IMR-90 (cell line): ENCODE data around the gene SLITRK2. TPM values are rescaled to one million over a fixed set of nuclear protein-coding genes. Genes with fewer than 3 reads are reported as not detected.

Experiments used
- ATAC-seq: fragments of 200-7000 bp; cut with Tn5 transposase; 2 replicates; pipeline ENCODE4 v1.9.1; 2020; ENCODE audit warnings: low read depth, mild to moderate bottlenecking, moderate library complexity
- BruUV-seq: library from RNA; stranded (reverse); fragments of 400-500 nt; replicated peaks from 2 replicates; lab custom pipeline; 2021; lab: Mats Ljungman, UMichigan
- CTCF ChIA-PET: fragments of 300-600 bp; formaldehyde crosslinking; extraction: SDS; loops from one replicate; lab custom pipeline; 2021; ENCODE audit warnings: antibody characterized with exemption; lab: Yijun Ruan, JAX
- POLR2A ChIA-PET: fragments of 300-600 bp; sonication (Branson Sonifier 250); formaldehyde crosslinking; loops from one replicate; lab custom pipeline; 2022; ENCODE audit warnings: antibody characterized with exemption; ENCODE audit not compliant: unreplicated experiment; lab: Charles Lee
- DNase-seq: peaks from one replicate; pipeline ENCODE4 v3.0.0; 2013
- H2AFZ ChIP-seq: replicated peaks from 2 replicates; pipeline ENCODE3; 2013; ENCODE audit warnings: low read length, mild to moderate bottlenecking; ENCODE audit not compliant: poor library complexity
- H2AK5ac ChIP-seq: 2 replicates; pipeline ENCODE4 v1.6.1; 2013; ENCODE audit warnings: low read depth, low read length, inconsistent platforms
- H2AK9ac ChIP-seq: replicated peaks from 2 replicates; pipeline ENCODE3; 2013; ENCODE audit warnings: mild to moderate bottlenecking, low read depth, low read length, moderate library complexity; ENCODE audit not compliant: poor library complexity
- H2BK120ac ChIP-seq: 2 replicates; pipeline ENCODE4 v1.6.1; 2013; ENCODE audit warnings: low read depth, low read length, inconsistent platforms
- H2BK15ac ChIP-seq: 3 replicates; pipeline ENCODE4 v1.6.1; 2013; ENCODE audit warnings: low read depth, low read length, inconsistent platforms
- H2BK20ac ChIP-seq: 2 replicates; pipeline ENCODE4 v1.6.1; 2013; ENCODE audit warnings: low read depth, mild to moderate bottlenecking, inconsistent platforms, low read length, moderate library complexity
- H2BK5ac ChIP-seq: 2 replicates; pipeline ENCODE4 v1.6.1; 2013; ENCODE audit warnings: mild to moderate bottlenecking, low read depth, low read length, inconsistent platforms; ENCODE audit not compliant: poor library complexity, severe bottlenecking
- H3K14ac ChIP-seq: replicated peaks from 2 replicates; pipeline ENCODE4 v1.6.1; 2013; ENCODE audit warnings: low read depth, low read length, inconsistent platforms
- H3K18ac ChIP-seq: 2 replicates; pipeline ENCODE4 v1.6.1; 2013; ENCODE audit warnings: low read depth, low read length, control low read depth
- H3K23ac ChIP-seq: 2 replicates; pipeline ENCODE4 v1.6.1; 2013; ENCODE audit warnings: low read depth, low read length, inconsistent platforms
- H3K27ac ChIP-seq: 2 replicates; pipeline ENCODE4 v1.5.1; 2013; ENCODE audit warnings: mild to moderate bottlenecking, control low read depth, low read length; ENCODE audit not compliant: insufficient read depth
- H3K27me3 ChIP-seq: 2 replicates; pipeline ENCODE4 v1.6.1; 2013; ENCODE audit warnings: low read length; ENCODE audit not compliant: control insufficient read depth, insufficient read depth
- H3K36me3 ChIP-seq: 2 replicates; pipeline ENCODE4 v1.6.1; 2013; ENCODE audit warnings: low read length, mixed read lengths; ENCODE audit not compliant: control insufficient read depth, insufficient read depth
- H3K4ac ChIP-seq: 2 replicates; pipeline ENCODE4 v1.6.1; 2013; ENCODE audit warnings: low read depth, low read length, inconsistent platforms
- H3K4me1 ChIP-seq: 2 replicates; pipeline ENCODE4 v1.6.1; 2013; ENCODE audit warnings: low read length, mixed read lengths; ENCODE audit not compliant: control insufficient read depth, insufficient read depth
- H3K4me2 ChIP-seq: 2 replicates; pipeline ENCODE4 v1.6.1; 2013; ENCODE audit warnings: low read depth, mild to moderate bottlenecking, control low read depth, low read length, moderate library complexity
- H3K4me3 ChIP-seq: 2 replicates; pipeline ENCODE4 v1.5.1; 2013; ENCODE audit warnings: low read depth, mild to moderate bottlenecking, control low read depth, low read length, moderate library complexity; ENCODE audit not compliant: insufficient read depth
- H3K56ac ChIP-seq: 2 replicates; pipeline ENCODE4 v1.6.1; 2013; ENCODE audit warnings: low read length, inconsistent platforms; ENCODE audit not compliant: insufficient read depth; ENCODE audit errors: extremely low read depth
- H3K79me1 ChIP-seq, 2 experiments: 2 replicates each; pipeline ENCODE4 v1.6.1; 2013; ENCODE audit warnings: low read length in 2 of 2, inconsistent platforms in 1 of 2, low read depth in 1 of 2
- H3K9ac ChIP-seq: 2 replicates; pipeline ENCODE4 v1.6.1; 2013; ENCODE audit warnings: low read depth, low read length, control low read depth
- H3K9me1 ChIP-seq: 2 replicates; pipeline ENCODE4 v1.6.1; 2013; ENCODE audit warnings: low read length, inconsistent platforms; ENCODE audit not compliant: insufficient read depth
- H3K9me3 ChIP-seq: 2 replicates; pipeline ENCODE4 v1.6.1; 2013; ENCODE audit warnings: low read length; ENCODE audit not compliant: control insufficient read depth, insufficient read depth
- H4K20me1 ChIP-seq: 2 replicates; pipeline ENCODE4 v1.6.1; 2013; ENCODE audit warnings: low read length, inconsistent platforms; ENCODE audit not compliant: insufficient read depth
- H4K5ac ChIP-seq: 2 replicates; pipeline ENCODE4 v1.6.1; 2013; ENCODE audit warnings: mild to moderate bottlenecking, low read depth, low read length, control low read depth
- H4K8ac ChIP-seq, 2 experiments: 2 replicates each; pipeline ENCODE4 v1.6.1; 2013; ENCODE audit warnings: low read depth in 2 of 2, low read length in 2 of 2, control low read depth in 1 of 2, inconsistent platforms in 1 of 2
- H4K91ac ChIP-seq: 2 replicates; pipeline ENCODE4 v1.6.1; 2013; ENCODE audit warnings: low read depth, low read length, inconsistent platforms; ENCODE audit not compliant: insufficient read depth
- BHLHE40 ChIP-seq: fragments of 150-350 bp; IDR thresholded peaks from 2 replicates; pipeline ENCODE4 v1.6.1; 2016; ENCODE audit warnings: mild to moderate bottlenecking, low read depth, low read length
- CHD1 ChIP-seq: IDR thresholded peaks from 2 replicates; pipeline ENCODE4 v1.6.1; 2012; ENCODE audit warnings: low read depth, low read length, improper control_type of control experiment
- CTCF ChIP-seq: conservative IDR thresholded peaks from 2 replicates; pipeline ENCODE4 v1.5.1; 2012; ENCODE audit warnings: mild to moderate bottlenecking, low read depth, low read length, improper control_type of control experiment
- FOS ChIP-seq: fragments of 150-350 bp; IDR thresholded peaks from 2 replicates; pipeline ENCODE4 v1.6.1; 2016; ENCODE audit warnings: low read depth, low read length
- MAFK ChIP-seq: IDR thresholded peaks from 2 replicates; pipeline ENCODE4 v1.6.1; 2012; ENCODE audit warnings: low read depth, low read length, improper control_type of control experiment
- MXI1 ChIP-seq: IDR thresholded peaks from 2 replicates; pipeline ENCODE4 v1.6.1; 2012; ENCODE audit warnings: low read depth, mild to moderate bottlenecking, low read length, moderate library complexity, borderline replicate concordance
- NFE2L2 ChIP-seq: fragments of 150-350 bp; IDR thresholded peaks from 2 replicates; pipeline ENCODE4 v1.6.1; 2016; ENCODE audit warnings: low read depth, mild to moderate bottlenecking, low read length
- POLR2A ChIP-seq: IDR thresholded peaks from 2 replicates; pipeline ENCODE4 v1.6.1; 2012; ENCODE audit warnings: mild to moderate bottlenecking, low read depth, low read length
- RAD21 ChIP-seq: IDR thresholded peaks from 2 replicates; pipeline ENCODE4 v1.6.1; 2012; ENCODE audit warnings: low read length, improper control_type of control experiment
- RCOR1 ChIP-seq: IDR thresholded peaks from 2 replicates; pipeline ENCODE4 v1.6.1; 2012; ENCODE audit warnings: mild to moderate bottlenecking, low read length, improper control_type of control experiment; ENCODE audit not compliant: insufficient replicate concordance
- RFX5 ChIP-seq: IDR thresholded peaks from 2 replicates; pipeline ENCODE4 v1.8.0; 2012; ENCODE audit warnings: low read depth, mild to moderate bottlenecking, low read length, moderate library complexity
- SMC3 ChIP-seq: fragments of 150-350 bp; IDR thresholded peaks from 2 replicates; pipeline ENCODE4 v1.6.1; 2016; ENCODE audit warnings: low read depth, mild to moderate bottlenecking, antibody characterized with exemption, low read length, moderate library complexity
- WGBS, 2 experiments: methylation state at CpG; one replicate each; pipeline versions ENCODE4 v1.1.5 to v1.1.7; 2013; ENCODE audit warnings: missing lambda C conversion rate in 2 of 2; ENCODE audit not compliant: insufficient read length in 1 of 2; ENCODE audit errors: extremely low coverage in 2 of 2; 5-methylcytosine and 5-hydroxymethylcytosine counted together
- dilution Hi-C: fragments of 300-500 bp; cut with HindIII; formaldehyde crosslinking; loops from one replicate; pipeline ENCODE4 v1.14.3; 2018; ENCODE audit warnings: low sequenced_read_pairs; ENCODE audit not compliant: unreplicated experiment
- in situ Hi-C: fragments of 300-500 bp; cut with MboI; formaldehyde crosslinking; loops from 3 replicates; pipeline ENCODE4 v1.14.3; 2019; ENCODE audit warnings: low sequenced_read_pairs, inconsistent platforms, mixed read lengths
- intact Hi-C: fragments of 100-400 bp; cut with micrococcal nuclease; formaldehyde crosslinking; loops from 2 replicates; pipeline ENCODE4 v1.10.0; 2022
- polyA plus RNA-seq, 3 experiments: library from polyadenylated mRNA; depleted of rRNA; stranded (reverse); fragments of >200 nt; gene quantifications; 2 replicates each; pipeline ENCODE4 v1.2.3, GENCODE V29; 2012; ENCODE audit warnings: low replicate concordance in 1 of 3
- total RNA-seq: library from RNA; depleted of rRNA; stranded (reverse); fragments of >200 nt; gene quantifications from 2 replicates; pipeline ENCODE4 v1.2.3, GENCODE V29; 2012
- TF ChIP-seq, protein P1 (sequence below): fragments of 150-350 bp; IDR thresholded peaks from 2 replicates; pipeline ENCODE4 v1.6.1; 2017; ENCODE audit warnings: mild to moderate bottlenecking, antibody characterized with exemption, low read length, low read depth

The SLITRK2 gene
- total and polyA plus RNA-seq, 2 of the 4 experiments (the other 2 are of a cell fraction), result not detected

- CTCF ChIA-PET, result no interaction called here
- POLR2A ChIA-PET, result no interaction called here
- no peaks in the 10 kb centered on the region for H3K4me1 ChIP-seq
Observed at GRCh38 chrX:145792281-145792680, 25.3 kb upstream of the SLITRK2 start.

More at GRCh38 chrX:145792281-145792680, 25.3 kb upstream of the SLITRK2 start:
- no peak overlapping the region for H4K91ac ChIP-seq
- dilution Hi-C loops (no loop called here), intact Hi-C loops (no loop called here), in situ Hi-C loops (no loop called here)
- ATAC-seq (no peak), DNase-seq (no peak)
- peaks cover under 1% of the 10 kb centered on the region; the same call in 1 of the 2 replicates for H3K9me3 ChIP-seq
- no peaks in the 10 kb centered on the region for H4K20me1 ChIP-seq
- no peak overlapping the region for H2BK15ac ChIP-seq
- H3K9me1 ChIP-seq, result no peaks in the 10 kb centered on the region
- TF ChIP-seq CHD1, result no peak
- TF ChIP-seq POLR2A, result no peak
- no peak for TF ChIP-seq RAD21
- TF ChIP-seq RFX5, result no peak
- TF ChIP-seq RCOR1, result no peak
- no peak for TF ChIP-seq FOS
- TF ChIP-seq MXI1, result no peak
- TF ChIP-seq BHLHE40, result no peak
- TF ChIP-seq NFE2L2, result no peak
- TF ChIP-seq, protein P1, sequence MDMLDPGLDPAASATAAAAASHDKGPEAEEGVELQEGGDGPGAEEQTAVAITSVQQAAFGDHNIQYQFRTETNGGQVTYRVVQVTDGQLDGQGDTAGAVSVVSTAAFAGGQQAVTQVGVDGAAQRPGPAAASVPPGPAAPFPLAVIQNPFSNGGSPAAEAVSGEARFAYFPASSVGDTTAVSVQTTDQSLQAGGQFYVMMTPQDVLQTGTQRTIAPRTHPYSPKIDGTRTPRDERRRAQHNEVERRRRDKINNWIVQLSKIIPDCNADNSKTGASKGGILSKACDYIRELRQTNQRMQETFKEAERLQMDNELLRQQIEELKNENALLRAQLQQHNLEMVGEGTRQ, result no peak
- TF ChIP-seq CTCF, result no peak
- no peak for TF ChIP-seq SMC3
- no peak for TF ChIP-seq MAFK
- no peak overlapping the region for H3K4ac ChIP-seq
- no TSS peak for BruUV-seq
- no peak overlapping the region for H3K4me2 ChIP-seq
- no peak overlapping the region for H2BK5ac ChIP-seq
- H2BK20ac ChIP-seq, result no peak overlapping the region
- H3K27me3 ChIP-seq, result no peaks in the 10 kb centered on the region
- no peak overlapping the region for H3K4me3 ChIP-seq
- H3K23ac ChIP-seq, result no peak overlapping the region
- no peak overlapping the region for H2AFZ ChIP-seq
- no peak overlapping the region for H3K9ac ChIP-seq
- no peak overlapping the region for H4K5ac ChIP-seq
- no peak overlapping the region for H3K14ac ChIP-seq
- no peak overlapping the region for H3K56ac ChIP-seq
- H4K8ac ChIP-seq, result no peak overlapping the region
- WGBS, 2 experiments, result no CpG with 5 or more reads among the region's 1 CpG
- H3K79me1 ChIP-seq, result no peaks in the 10 kb centered on the region
- H2BK120ac ChIP-seq, result no peak overlapping the region
- no peak overlapping the region for H3K18ac ChIP-seq
- no peak overlapping the region for H3K27ac ChIP-seq
- no peaks in the 10 kb centered on the region for H3K36me3 ChIP-seq
- H2AK9ac ChIP-seq, result no peak overlapping the region
- H2AK5ac ChIP-seq, result no peak overlapping the region
